HG03521 (cell line): ENCODE data around the gene ELAVL1.
"Not testable (repeated sequence)": the region's sequence is repeated elsewhere in the genome, so short reads cannot be mapped to it uniquely, and the experiment has no call there.

ENCODE experiments used
- ATAC-seq: cut with Tn5 transposase; IDR thresholded peaks from one replicate; pipeline ENCODE4 v1.9.1; 2021; ENCODE audit warnings: mild to moderate bottlenecking, moderate library complexity; ENCODE audit not compliant: unreplicated experiment

The ELAVL1 gene

DNA sequence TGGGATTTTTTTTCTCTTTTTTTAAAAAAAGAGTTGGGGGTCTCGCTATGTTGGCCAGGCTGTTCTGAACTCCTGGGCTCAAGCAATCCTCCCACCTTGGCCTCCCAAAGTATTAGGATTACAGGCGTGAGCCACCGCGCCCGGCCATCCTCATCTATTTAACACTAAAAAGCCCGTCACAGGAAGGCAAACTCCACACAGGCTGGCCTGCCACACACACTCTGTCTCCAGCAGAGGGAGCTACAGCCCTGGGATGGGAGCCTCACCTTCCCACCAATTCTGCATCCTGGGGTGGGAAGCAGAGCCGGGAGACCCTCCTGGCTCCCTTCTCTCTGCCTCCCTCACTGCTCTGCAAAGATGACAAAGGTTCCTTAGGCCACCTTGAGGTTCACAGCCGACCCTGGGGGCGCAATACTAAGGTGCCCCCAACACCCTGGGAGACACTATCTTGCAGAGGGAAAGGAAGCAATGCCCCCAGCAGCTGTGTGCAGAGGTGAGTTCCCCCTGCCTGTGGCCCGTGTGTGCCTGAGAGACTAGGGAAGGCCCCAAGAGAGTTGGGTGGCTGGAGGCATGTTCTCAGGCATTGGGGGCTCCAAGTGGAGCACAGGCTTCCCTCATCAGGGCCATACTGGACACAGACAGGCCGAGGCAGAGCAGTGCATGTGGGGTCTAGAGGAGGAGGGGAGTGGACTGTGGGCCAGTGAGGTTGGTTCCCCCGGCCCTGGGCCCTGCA lies 34.6 kb downstream of the ELAVL1 start:
- ATAC-seq, result no peak

DNA sequence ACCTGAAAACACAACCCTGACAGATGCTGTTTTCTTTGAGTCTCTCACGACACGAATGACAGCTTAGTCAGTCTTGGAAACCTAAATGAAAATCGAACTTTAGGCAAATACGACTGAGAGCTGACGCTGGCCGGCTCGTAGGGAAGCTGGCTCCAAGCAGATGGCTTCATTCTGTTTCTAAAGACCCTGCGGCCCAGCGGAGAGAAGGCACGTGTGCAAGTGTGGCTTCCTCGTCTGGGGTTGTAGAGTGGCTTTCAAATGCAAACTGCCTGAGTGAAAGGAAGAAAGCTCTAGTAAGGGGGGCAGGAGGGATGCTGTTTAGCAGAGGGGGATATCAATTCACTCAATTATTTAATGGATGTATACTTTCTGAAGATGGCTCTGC lies 35.9 kb downstream of the ELAVL1 start:
- no peak for ATAC-seq

DNA sequence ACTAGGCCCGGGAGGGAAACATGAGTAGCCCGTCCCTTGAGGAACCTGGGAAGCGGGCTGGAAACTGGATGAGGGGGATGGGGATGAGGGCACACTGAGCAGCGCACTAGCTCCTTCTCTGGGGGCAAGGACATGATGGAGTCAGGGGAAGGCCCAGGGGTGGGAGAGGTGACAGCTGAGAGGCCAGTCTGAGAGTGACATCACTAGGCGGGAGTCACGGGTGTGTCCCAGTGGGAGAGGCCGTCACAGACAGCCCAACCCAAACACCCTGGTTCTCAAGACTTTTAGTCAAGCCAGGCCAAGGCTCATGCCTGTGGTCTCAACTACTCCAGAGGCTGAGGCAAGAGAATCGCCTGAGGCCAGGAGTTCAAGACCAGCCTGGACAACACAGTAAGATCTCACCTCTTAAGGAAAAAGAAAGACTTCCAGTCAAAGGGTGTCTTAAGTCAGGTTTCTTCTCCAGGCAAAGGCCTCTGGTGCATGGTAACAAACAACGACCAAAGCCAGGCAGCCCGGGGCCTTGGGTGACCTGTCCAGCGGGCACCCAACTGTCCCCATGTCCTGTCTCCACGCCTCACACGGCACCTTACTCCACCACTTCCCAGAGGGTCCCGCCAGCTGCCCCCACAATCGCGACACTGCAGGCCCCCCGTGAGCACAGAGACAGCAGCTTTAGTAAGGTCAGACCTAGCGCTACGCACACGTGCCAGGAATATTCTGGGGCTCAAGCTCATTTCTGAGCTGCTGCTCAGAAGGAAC lies 36.5 kb downstream of the ELAVL1 start:
- no peak for ATAC-seq

DNA sequence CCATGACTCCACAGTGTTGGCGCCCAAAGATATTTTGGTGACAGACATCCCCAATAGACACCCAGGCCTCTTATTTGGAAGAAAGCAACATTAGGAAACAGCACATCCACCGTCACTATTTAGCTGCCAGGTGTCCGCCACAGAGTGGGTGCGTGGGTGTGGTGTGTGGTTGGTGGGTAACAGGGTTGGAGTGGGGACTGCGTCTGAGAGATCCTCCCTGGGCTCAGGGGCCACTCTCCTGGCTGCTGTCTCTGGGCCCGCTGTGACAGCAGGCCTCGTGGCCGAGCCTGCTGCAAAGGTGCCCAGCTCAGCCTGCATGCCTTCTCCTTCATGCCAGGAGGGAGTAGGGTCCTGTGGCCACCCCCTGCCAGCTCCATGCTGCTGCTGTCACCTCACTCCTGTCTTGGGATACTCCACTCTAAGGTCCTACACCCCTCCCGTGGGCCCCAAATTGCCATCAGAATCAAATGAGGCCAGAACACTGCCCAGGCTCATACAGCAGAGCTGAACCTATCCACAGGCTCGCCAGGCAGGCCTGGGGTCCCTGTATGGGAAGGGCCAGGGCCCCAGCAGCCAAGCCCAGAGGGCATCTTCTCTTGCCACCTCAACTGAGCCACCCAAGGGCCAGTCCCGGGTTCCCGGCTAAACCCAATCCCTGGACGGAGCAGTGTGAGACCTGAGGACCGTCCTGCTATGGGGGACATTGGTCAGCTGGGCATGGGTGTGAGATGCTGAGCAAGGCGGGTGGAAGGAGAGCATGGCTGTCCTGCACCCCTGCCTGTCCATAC lies 37.2 kb downstream of the ELAVL1 start:
- ATAC-seq, result no peak

DNA sequence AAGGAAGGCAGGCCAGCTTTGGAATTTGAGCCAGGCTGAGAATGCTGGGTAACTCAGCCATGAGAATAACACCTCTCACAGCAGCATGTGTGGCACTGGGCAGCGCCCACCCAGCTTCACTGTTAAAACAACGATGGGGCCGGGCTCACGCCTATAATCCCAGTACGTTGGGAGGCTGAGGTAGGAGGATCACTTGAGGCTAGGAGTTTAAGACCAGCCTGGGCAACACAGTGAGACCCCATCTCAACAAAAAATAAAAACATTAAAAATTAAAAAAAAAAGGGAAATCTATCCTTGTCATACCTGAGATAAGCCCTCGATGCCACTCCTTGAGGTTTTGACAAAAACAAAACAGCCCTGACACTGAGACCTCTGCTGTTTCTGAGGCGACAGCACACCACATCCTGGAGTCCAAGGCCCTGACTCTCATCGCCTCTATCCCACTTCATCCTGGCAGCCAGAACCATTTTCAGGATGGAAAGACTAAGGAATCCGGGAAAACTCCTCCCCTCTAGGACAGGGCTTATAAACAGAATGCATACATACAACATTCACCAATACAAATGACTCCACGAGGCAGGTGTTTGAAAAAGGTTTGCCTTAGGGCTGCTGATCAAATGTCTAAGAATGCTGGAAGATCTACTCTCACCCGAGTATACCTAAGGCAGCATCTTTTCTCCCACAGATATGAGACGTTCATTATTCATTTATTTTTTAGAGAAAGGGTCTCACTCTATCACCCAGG lies 39.3 kb downstream of the ELAVL1 start:
- no peak for ATAC-seq

DNA sequence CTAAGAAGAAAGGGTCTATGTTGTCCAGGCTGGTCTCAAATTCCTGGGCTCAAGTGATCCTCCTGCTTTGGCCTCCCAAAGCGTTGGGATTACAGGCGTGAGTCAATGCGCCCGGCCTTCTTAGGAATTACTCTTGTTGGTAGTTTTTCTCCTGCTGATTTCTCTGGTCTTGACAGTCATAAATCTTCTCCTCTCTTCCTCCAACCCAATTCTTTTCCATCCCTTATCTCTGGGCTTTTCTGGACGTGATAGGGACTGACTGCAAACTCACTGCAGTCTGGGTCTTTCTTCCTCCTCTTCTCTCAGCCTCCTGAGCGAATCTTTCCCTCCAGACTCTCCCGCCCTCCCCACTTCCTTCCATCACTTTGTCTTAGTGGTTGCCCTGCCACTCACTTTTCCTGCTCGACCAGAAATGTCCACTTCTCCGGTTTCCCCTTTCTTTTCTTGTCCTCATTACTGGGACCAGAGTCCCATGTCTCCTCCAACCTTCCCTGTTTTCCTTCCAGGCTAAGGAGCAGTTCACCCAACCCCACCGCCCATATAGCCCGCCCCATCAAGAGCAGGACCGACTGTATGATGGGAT lies 40.1 kb downstream of the ELAVL1 start:
- no peak for ATAC-seq

DNA sequence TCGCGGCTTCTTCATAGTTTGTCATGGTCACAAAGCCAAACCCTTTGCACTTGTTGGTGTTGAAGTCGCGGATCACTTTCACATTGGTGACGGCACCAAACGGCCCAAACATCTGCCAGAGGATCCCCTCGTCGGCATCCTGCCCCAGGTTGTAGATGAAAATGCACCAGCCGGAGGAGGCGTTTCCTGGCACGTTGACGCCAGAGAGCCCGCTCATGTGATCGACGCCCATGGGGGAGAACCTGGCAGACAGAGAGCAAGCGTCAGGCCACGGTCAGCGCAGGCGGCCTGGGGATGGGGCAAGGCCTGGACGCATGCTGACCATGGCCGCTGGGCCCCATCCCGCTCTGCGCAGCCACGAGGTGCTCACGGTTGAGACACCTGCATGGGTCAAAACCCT lies 41.9 kb downstream of the ELAVL1 start:
- ATAC-seq, result no peak

DNA sequence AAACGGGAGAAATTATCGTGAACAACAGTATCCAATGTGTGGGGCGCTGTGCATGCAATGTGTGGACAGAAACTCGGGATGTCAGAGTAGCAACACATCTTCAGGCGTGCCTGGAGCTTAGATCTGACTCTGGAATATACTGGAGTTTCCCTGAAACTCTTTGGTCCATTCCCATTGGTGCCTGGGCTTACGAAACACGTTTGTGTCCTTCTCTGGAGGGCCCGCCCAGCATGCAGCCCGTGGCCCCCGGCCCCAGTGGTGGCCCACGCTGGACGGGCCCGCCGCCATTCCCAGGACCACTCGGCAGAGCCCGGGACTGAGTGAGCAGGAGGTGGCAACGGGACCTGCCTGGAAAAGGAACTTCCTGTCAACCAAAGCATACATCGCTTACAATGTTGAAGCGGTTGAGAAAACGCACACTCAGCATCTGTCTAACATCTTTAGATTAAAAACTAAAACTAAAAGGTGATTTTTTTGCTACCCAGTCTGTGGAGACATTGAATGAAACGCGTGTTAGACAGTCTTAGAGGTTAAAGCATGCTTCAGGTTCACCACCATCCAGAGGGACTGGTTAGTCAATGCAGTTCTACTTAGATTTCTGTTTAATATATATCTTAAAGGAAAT lies 42.7 kb downstream of the ELAVL1 start:
- no peak for ATAC-seq

DNA sequence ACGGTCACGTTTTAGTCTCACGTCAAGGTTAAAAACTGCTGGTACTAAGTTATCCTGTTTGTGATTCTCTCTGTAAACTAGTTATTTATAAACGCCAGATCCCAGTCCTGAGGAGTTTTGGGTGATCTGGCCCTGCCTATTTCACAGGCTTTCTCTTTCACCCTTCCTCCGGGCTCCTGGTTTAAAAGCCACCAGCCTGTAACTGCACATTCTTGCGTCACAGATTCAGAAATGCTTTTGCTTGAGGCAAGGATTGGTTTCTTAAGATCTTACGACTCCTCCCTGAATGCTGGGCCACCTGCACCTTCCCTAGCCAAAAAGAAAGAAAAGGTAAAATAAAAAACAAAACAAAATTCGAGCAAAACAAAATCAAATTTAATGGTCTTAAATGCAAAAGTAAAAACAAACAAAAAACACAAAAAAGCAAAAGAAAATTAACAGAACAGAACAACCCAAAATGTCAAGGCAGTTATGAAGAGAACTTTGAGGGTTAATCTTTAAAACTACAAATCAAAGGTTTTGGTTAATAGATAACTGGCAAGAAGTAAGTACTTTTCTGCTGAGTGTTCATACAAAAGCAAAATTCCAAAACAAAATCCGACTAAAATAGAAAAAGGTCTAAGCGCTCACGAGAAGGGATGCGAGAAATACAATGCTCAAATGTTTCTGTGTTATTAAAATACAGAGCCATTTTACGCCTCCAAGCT lies 43.4 kb downstream of the ELAVL1 start:
- no peak for ATAC-seq

DNA sequence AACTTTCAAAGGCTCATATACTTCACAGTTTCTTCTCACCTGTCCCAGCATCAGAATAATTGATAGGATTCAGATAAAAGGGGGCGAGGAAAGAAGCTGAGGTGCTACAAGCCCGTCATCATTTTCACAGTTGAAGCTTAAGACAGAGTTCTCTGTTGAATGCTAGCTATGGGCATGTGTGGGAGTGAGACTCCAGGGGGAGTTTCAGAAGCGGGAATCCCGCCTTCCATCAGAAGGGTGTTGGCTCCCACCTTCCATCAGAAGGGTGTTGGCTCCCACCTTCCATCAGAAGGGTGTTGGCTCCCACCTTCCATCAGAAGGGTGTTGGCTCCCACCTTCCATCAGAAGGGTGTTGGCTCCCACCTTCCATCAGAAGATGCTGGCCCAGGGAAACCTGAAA lies 44.4 kb downstream of the ELAVL1 start:
- not testable (repeated sequence) for ATAC-seq

DNA sequence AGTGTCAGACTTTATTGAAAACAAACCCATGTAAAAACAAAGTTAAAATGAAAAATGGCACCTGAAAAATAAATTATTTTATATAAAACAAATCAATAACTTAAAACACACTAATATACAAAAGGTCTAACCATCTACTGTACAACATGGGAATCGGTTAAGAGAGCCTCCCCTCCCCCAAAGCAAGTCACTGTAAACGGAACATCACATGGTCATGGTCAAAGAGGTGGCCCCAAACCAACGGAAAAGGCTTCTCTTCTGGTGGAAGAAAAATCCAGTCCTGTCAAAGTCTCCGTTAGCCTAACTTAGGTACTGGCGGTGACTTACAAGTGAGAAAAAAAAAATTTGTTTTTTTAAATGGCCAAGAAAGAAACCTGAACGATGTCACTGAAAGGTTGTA lies 46.2 kb downstream of the ELAVL1 start:
- no peak for ATAC-seq

DNA sequence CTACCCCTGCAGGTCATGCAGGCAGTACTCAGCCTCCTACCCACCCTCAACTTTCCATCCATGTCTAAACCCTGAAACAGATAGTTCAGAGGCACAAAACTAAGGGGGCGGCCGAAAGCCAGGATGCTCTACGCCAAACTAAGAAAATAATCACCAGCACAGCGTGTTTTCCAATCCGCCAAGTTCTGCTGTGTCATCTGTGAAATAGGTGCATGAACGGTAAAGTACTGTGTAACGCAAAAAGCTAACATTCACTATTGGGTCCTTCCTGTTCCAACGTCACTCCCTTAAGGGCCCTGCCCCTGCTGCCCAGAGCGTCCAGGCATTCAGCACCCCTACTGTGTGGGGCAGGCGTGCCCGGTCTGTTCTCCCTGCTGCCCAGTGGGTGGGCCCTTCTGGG lies 49.7 kb downstream of the ELAVL1 start:
- ATAC-seq, result no peak

DNA sequence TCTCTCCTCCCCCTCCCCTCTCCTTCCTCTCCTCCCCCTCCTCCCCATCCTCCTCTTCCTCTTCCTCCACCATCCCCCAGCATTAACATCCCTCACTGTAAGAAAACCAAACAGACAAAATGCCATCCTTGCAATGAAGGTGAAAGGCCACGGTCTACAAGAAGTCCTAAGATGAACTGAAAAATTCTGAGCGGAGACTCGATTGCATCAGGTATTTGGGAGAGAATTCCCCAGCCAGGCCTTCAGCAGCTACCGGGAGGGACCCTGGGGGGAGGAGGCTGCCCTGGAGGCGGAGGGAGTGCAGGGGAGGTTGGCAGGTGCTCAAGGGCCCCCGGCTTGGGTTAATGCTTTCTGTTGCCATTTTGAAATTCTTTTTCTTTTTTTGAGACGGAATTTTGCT lies 51.9 kb downstream of the ELAVL1 start:
- no peak for ATAC-seq

DNA sequence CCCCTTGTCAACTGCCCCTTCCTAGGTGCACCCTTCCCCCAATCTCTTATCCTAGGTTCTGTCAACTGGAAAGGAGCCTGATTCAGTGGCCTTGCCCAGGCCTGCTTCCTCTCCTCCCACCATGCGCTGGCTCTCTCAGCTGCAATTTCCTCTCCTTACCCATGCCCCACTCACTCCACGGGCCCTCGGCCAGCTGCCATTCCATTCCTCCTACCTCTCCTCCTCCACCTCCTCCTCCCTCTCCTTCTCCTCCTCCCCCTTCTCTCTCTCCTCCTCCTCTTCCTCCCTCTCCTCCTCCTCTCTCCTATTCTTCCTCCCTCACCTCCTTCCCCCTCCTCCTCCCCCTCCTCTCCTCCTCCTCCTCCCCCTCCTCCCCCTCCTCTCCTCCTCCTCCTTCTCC lies 52.4 kb downstream of the ELAVL1 start:
- no peak for ATAC-seq

DNA sequence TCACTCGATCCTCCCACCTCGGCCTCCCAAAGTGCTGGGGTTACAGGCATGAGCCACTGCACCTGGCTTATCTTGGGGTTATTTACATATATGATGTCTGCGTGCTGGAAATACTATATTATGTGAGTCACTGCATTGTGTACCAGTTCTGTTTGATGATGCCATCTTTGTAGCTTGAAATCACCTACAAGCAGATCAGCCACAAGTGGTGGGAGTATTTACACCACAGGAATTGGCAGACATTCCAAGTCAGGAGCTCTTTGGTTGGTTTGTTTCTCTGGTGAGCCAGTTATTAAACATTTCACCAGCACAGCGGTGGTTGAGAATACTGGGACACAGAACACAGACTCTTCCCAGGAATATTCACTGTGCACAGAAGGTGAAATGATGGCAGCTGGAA lies 57.5 kb downstream of the ELAVL1 start:
- no peak for ATAC-seq

DNA sequence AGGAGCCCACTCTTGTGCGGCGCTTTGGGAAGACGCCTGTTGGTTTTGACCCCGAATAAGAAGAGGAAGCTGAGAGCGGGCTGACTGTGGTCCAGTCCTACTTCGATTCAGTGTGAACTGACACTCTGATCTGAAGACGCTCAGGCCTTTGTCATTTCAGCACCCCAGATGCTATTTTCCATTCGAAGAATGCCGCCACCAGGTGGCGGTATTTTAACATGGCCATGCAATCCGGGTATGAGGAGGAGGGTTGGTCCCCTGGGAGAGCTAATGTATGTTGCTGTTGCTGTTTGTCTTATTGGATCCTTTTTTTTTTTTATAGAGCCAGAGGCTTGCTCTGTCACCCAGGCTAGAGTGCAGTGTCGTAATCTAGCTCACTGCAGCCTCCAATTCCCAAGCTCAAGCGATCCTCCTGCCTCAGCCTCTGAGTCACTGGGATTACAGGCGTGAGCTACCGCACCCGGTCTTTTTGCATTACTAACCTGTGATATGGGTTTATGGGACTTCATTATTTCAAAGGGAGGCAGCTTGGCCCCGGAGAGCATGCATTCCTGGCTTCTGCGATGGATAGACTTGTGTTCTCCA lies 61.2 kb downstream of the ELAVL1 start:
- ATAC-seq, result peak; percentile 11

DNA sequence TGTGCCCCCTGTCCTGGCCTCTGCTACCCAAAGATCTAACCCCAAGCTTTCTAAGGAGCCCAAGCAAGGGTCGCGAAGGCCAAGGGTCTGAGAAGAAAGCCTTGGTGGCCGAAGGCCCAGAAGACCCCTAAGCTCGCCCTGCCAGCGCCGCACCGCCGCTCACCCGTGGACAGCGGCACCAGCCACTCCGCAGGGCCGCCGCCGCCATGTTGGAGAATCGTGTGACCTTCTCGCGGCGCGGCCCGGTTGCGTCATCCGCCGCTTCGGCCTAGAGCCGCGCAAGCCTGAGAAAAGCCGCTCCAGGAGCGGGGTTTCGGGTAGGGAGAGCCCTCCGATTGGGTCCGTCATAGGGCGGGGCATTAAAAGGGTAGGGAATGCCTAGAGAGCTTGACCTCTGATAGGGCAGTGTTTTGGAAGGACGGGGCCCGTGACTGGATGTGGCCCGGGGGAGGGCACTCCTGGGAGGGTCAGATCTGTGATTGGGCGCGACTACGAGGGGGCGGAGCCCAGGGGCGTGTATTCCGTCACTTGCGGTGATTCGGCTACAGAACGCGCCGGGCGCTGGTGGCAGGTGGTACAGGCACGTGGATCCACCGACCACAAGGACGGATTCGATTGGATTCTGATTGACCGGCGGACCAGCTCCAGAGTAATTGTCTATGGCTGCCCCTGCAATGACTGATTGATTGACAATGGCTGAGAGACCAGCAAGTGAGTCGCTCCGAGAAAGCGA lies 61.8 kb downstream of the ELAVL1 start, which contains the start of gene TIMM44:
TIMM44 (minus strand) TSS at position 223 of the 733 bp plus-strand sequence; CDS start at position 208, 15 bp downstream.
- ATAC-seq, result peak; percentile 94

DNA sequence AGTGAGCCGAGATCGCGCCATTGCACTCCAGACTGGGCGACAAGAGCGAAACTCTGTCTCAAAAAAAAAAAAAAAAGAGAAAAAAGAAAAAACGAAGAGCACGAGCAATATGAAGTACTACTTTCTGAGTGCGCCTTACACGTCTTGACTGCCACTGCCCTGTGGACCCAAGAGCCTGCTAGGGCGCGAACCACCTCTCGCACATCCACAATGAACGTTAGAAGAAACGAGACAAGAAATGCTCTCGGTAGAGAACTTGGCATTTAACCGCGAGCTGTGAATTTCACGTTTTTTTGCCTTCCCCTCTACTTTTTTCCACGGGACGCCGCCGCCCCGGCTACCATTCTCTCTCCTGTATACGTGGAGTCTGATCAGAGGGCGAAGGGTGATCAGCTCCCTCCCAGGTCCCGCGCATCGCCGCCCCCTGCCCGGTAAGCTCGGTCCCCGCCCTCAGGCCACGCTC lies 62.4 kb downstream of the ELAVL1 start:
- no peak for ATAC-seq
